ENCODE results near the gene SLC9A9. TPM values are rescaled to one million over a fixed set of nuclear protein-coding genes. Genes with fewer than 3 reads are reported as not detected.

SLC9A9 gene
- total and polyA plus RNA-seq, 2 donors from 2014 or later: 3.7 to 16.5 TPM

DNA sequence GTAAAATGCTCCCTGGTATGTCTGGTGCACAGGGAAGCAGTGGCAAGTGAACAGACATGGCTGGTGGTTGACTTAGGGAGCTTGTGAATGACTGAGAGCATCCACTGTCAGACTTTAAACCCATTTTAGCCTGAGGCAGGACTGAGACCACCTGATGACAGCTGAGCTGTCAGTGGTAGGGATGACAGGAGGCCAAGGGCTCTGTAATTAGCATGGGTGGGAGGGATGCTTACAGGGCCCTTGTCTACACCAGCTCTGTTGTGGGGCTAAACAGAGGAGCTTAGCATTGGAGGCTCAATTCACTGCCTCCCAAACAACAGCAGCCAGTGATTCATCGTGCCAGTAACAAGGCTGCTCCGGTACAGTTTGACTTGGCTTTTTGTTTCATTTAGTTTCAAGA lies 559.3 kb downstream of the SLC9A9 start:
- H3K4me3 ChIP-seq (ENCODE audit: low read length in 3 of 3): no peak overlapping the region
- H3K9me3 ChIP-seq (ENCODE audit: control insufficient read depth in 2 of 3, insufficient read depth in 1 of 3, low read length in 3 of 3): no peaks in the 10 kb centered on the region
- no peak overlapping the region for H3K27ac ChIP-seq (ENCODE audit: low read depth in 2 of 2, low read length in 2 of 2)
- no peaks in the 10 kb centered on the region for H3K4me1 ChIP-seq (ENCODE audit: control insufficient read depth in 2 of 3, insufficient read depth in 2 of 3, low read depth in 1 of 3, low read length in 3 of 3)
- H3K9ac ChIP-seq (ENCODE audit: low read length in 3 of 3): no peak overlapping the region
- DNase-seq (no peak), FAIRE-seq (no peak)
- intact Hi-C loops (cut with DNase I): no loop called here
- H3K27me3 ChIP-seq (ENCODE audit: control insufficient read depth, insufficient read depth, low read length): no peaks in the 10 kb centered on the region
- TF ChIP-seq, protein P1, sequence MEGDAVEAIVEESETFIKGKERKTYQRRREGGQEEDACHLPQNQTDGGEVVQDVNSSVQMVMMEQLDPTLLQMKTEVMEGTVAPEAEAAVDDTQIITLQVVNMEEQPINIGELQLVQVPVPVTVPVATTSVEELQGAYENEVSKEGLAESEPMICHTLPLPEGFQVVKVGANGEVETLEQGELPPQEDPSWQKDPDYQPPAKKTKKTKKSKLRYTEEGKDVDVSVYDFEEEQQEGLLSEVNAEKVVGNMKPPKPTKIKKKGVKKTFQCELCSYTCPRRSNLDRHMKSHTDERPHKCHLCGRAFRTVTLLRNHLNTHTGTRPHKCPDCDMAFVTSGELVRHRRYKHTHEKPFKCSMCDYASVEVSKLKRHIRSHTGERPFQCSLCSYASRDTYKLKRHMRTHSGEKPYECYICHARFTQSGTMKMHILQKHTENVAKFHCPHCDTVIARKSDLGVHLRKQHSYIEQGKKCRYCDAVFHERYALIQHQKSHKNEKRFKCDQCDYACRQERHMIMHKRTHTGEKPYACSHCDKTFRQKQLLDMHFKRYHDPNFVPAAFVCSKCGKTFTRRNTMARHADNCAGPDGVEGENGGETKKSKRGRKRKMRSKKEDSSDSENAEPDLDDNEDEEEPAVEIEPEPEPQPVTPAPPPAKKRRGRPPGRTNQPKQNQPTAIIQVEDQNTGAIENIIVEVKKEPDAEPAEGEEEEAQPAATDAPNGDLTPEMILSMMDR (IDR thresholded peaks at IDR 0.05; ENCODE audit: borderline replicate concordance, extremely low read depth, insufficient read depth): no peak
- H3K36me3 ChIP-seq (ENCODE audit: control insufficient read depth in 2 of 3, insufficient read depth in 3 of 3, low read length in 3 of 3): no peaks in the 10 kb centered on the region

DNA sequence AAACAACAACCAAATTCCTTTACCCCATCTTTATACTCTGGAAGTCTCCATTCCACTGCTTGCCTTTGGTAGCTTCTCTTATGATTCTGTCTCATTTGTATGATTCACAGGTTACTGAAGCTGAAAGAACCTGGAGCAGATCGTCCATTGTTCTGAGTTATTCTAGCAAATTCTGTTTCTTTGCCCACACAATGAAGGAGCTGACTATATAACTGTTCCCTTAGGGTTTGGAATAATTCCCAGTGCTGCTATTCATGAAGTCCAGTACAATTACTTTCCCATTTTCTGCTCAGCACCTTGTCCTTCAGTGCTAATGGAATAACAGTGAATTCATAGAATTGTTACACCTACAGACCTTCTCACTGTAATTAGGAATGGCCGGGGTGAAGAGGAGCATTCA lies 560.9 kb downstream of the SLC9A9 start:
- TF ChIP-seq, protein P1 (IDR thresholded peaks at IDR 0.05; ENCODE audit: borderline replicate concordance, extremely low read depth, insufficient read depth): no peak
- Histone ChIP-seq H3K36me3 (ENCODE audit: control insufficient read depth in 2 of 3, insufficient read depth in 3 of 3, low read length in 3 of 3) (no peaks in the 10 kb centered on the region), H3K27ac (ENCODE audit: low read depth in 2 of 2, low read length in 2 of 2) (no peak overlapping the region), H3K4me1 (ENCODE audit: control insufficient read depth in 2 of 3, insufficient read depth in 2 of 3, low read depth in 1 of 3, low read length in 3 of 3) (no peaks in the 10 kb centered on the region), H3K27me3 (ENCODE audit: control insufficient read depth, insufficient read depth, low read length) (no peaks in the 10 kb centered on the region), H3K9me3 (ENCODE audit: control insufficient read depth in 2 of 3, insufficient read depth in 1 of 3, low read length in 3 of 3) (no peaks in the 10 kb centered on the region), H3K4me3 (ENCODE audit: low read length in 3 of 3) (no peak overlapping the region), H3K9ac (ENCODE audit: low read length in 3 of 3) (no peak overlapping the region)
- DNase-seq (no peak), FAIRE-seq (no peak)
- intact Hi-C loops (cut with DNase I): no loop called here

DNA sequence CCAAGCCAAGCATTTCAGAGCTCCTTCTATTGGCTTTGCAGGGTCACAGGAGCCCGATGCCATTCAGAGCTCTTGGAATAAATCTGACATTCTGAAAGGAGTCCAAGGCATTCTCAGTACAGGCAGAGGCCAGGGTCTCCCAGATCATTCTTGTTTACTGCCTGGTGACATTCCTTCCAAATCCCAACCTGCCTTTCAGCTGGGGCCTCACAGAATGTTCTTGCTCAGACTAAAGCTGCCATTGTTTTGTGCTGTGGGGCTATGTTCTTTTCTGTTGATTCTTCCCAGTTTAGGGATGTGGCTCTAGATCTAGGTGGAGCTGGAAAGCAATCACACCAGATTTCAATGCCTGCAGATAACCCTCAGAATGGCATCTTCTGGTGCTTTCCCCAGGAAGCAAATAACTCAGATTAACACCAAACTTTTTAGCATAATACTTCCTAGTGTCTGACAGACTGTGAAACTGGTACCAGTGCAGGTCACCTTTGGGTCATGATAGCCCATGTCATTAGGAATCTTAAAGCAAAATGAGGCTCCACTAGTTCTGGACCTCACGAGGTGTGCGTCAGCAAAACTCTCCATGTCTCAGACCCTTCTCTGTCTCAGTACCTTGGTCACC lies 561.8 kb downstream of the SLC9A9 start:
- TF ChIP-seq, protein P1 (IDR thresholded peaks at IDR 0.05; ENCODE audit: borderline replicate concordance, extremely low read depth, insufficient read depth): no peak
- FAIRE-seq: no peak
- H3K27ac ChIP-seq (ENCODE audit: low read depth in 2 of 2, low read length in 2 of 2): no peak overlapping the region
- no peaks in the 10 kb centered on the region for H3K4me1 ChIP-seq (ENCODE audit: control insufficient read depth in 2 of 3, insufficient read depth in 2 of 3, low read depth in 1 of 3, low read length in 3 of 3)
- no peak overlapping the region for H3K4me3 ChIP-seq (ENCODE audit: low read length in 3 of 3)
- no peak overlapping the region for H3K9ac ChIP-seq (ENCODE audit: low read length in 3 of 3)
- peak in 1 of 5 donors; percentile 49 for DNase-seq
- no peaks in the 10 kb centered on the region for H3K9me3 ChIP-seq (ENCODE audit: control insufficient read depth in 2 of 3, insufficient read depth in 1 of 3, low read length in 3 of 3)
- no peaks in the 10 kb centered on the region for H3K27me3 ChIP-seq (ENCODE audit: control insufficient read depth, insufficient read depth, low read length)
- no peaks in the 10 kb centered on the region for H3K36me3 ChIP-seq (ENCODE audit: control insufficient read depth in 2 of 3, insufficient read depth in 3 of 3, low read length in 3 of 3)
- intact Hi-C loops (cut with DNase I): no loop called here
